ENCODE results near the gene SPATA32.
"Not testable (repeated sequence)": the region's sequence is repeated elsewhere in the genome, so short reads cannot be mapped to it uniquely, and the experiment has no call there.

SPATA32 gene, protein sequence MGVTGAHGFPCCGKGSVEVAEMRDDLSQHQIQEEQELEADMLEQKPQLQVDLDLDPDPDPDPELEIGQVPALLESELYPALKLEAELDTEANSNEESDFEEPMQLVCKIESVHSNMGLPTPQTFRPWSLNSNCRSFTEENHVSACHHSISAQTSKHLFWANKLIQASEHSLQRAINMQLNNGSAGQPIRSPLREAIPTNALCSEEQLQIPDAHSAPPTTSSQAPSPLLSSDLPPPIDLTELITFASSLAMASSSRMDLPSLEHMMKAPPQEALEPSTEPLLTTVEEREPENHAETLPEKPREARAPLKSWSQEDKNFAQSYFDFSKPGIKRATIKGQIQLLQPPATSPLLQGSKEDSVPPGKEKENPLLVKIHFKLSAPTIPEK

DNA sequence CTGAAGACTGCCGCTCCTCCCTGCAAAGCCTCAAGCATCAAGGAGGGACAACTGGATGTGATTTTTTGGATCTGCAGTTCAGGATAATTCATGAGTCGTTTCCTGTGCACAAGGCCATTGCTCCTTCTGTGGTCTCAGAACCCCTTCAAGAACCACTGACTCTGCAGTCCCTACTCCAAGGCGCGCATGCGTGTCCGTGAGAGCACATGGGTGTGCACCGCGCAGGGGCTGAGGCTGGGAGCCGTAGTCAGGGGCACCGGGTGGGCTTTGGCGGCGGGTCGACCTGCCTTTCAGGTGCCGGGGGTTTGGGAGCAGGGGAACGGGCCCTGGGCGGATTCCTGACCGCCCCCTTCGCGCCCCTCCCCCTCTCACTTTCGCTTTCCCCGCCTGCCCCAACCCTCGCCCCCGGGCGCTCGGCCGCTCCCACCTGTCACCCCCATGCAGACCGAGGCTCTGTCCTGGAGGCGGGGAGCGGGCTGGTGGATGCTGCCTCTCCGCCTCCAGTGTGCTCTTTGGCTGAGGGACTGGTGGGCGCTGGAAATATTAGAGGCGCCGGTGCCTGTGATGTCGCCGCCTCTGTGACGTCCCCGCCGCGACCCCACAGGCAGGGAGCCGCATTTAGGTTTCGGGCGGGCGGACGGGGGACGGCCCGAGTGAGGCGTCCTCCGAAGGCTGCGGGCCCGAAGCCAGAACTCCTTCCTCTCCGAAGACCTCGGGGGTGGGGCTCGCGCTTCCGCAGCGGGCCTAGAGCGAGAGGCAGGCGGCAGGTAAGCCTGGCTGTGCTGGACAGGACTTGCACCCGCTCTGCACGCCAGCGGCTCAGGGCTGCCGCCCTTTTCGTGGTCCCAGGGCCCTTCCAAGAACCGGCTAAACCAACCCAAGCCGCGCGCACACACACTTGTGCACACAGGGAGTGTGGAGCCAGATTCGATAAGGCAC is at the start of gene SPATA32:
TSS of gene SPATA32 (minus strand) at position 518 of the 939 bp plus-strand sequence. CDS start at position 440, 78 bp downstream.
- peak in 43 of 56 donors; percentile 3 to 79 (median 33) for DNase-seq

- DNase-seq, result no peak
Measured at GRCh38 chr17:45311401-45311759, 49.5 kb upstream of the SPATA32 start.

DNA sequence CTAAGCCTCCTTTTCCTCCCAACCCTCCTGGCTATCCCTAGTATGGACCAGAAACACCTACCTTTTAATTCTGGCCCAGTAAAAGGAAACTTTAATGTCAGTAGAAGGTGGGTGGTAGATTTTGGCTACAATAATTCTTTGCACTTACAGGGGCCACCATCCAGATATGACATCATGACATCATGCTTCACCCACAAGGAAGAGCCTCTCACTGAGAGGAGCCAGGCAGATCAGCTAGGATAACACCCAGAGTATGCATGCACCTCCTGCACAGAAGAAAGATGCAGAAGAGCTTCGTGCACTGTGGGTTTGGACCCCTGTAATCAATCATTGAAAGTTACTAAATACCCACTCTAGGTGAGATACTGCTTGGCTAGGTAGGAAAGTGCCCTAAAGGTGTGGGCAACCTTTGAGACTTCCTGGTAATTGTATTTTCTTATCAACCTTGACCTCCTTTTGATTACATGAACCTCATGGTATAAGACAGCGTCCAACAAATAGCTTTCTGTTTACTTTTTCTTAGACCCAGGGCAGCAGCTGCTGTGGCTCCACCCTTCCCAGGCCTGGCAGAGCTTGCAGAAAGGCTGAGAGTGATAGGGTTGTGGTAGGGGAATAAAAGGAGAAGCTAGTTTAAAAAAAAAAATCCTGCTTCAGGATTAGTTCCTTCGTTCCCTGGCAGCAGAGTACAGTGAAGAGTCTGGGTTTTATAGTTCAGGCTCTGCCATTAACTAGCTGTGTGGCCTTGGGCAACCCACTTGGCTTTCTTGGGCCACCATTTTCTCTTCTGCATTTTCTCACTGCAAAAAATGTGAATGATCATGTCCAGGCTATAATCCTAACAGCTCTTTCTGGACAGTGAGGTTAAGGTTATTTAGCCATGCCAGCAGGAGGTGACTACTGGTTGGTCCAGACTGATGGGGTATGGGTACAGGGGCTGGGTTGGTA is 48.8 kb upstream of the SPATA32 start:
- peak in 1 of 56 donors; percentile 20 for DNase-seq

DNA sequence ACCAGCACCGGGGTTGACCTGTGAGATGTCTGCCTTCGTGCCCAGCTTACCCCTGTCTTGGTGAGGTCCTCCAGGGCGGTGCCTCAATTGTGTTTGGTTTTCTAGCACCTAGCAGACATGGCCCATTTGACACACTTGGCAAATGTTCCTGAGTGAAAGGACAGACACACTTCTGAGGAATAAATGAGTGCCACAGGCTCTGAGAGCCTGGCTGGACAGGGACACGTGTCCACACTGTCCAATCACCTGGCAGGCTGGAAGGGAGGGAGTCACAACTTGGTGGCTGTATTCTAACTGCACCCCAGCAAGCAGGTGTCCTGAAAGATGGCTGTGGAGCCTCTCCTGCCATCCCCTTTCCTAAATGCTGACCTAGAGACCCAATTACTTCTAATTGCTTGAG is 47.5 kb upstream of the SPATA32 start:
- DNase-seq, result no peak

GRCh38 chr17:45308840-45309239 is 46.9 kb upstream of the SPATA32 start:
- DNase-seq, result no peak

DNA sequence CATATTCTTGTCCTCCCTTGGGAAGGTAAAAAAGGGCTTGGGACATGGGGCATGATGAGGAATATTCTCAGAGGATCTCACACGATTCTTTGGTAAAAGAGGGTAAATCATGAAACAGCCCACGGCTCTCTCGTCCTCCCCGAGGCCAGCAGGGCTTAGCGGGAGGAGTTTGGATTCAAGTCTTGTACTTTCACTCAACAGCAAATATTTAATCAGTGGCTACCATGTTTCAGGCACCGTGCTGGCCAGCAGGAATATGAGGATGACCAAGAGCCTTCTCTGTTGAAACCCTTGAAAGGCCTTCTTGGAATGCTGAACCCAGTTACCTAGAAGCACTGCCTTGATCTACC is 46.1 kb upstream of the SPATA32 start:
- no peak for DNase-seq

DNA sequence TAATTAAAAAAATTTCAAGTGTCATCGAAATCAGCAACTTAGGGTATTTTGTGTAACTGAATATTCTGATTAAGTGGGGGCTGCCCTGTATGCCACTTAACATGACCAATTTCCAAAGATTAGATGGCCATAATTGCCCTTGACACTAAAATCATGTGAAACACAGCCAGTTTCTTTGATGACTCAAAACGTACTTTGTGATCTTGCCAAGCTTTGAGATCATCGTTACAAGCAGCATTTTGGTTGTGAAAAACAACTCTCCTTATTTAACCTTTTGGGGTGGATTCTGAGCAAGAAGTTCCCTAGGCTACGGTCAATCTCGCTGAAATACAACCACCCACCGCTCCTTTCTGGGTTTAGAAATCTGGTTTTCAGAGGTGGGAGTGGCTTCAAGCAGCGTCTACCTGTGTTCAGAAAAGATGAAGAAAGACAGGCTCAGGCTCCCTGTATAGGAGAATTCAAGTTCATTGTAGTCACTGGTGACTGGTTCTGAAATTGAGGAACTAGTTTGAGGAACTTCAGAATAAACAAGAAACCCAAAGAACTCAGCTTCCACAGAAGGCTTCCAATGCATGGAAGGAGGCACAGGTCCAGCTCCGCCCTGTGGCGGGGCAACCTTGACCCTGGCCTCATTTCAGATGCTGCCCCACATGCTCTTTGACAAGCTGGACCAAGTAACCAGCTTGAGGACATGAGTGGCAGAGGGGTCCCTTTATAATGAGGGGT is 45.6 kb upstream of the SPATA32 start:
- DNase-seq, result peak in 1 of 56 donors; percentile 18

DNA sequence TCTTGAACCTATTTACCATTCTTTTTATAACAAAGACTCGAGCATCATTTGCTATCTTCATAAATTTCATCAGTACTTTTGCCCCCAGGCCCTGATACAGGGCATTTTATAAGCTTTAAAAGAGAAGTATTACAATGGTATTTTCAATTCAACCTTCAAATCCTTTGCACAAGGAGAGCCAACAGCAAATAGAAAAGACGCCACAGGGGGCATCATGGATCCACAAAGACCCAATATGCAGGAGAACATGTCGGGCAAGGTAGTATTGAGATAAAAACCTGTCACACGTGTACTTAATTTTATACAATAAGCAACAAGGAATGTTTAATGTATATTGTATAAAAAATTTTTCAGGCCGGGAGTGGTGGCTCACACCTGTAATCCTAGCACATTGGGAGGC is 44.7 kb upstream of the SPATA32 start:
- DNase-seq, result no peak

DNA sequence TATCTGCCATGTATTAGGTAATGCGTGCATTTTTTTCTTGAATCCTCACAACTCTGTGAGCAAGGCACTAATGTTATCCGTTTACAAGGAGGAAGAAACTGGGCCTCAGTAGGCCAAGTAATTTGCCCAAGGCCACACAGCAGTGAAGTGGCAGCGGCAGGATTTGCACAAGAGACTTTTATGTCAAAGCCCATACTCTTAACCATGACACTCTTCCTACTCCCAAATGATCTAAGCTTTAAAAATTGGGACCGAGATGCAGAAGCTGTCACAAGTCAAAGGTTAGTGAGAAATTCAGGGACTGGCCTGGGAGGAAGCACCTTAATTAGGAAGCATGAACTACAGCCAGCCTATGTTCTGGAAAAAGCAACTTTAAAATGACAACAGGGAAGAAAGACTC is 44.2 kb upstream of the SPATA32 start:
- no peak for DNase-seq

- DNase-seq, result no peak
Measured at GRCh38 chr17:45305530-45306087, 43.7 kb upstream of the SPATA32 start.

- DNase-seq, result no peak
Measured at GRCh38 chr17:45302649-45303173, 40.8 kb upstream of the SPATA32 start.

DNA sequence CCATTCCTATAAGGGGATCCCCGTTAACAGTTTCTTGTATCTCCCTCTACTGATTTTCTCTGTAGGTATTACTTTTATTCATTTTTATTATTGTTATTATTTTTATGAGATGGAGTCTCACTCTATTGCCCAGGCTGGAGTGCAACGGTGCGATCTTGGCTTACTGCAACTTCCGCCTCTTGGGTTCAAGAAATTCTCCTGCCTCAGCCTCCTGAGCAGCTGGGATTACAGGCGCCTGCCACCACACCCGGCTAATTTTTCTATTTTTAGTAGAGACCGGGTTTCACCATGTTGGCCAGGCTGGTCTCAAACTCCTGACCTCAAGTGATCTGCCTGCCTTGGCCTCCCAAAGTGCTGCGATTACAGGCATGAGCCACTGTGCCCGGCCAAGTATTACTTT is 40.3 kb upstream of the SPATA32 start:
- DNase-seq, result not testable (repeated sequence)

DNA sequence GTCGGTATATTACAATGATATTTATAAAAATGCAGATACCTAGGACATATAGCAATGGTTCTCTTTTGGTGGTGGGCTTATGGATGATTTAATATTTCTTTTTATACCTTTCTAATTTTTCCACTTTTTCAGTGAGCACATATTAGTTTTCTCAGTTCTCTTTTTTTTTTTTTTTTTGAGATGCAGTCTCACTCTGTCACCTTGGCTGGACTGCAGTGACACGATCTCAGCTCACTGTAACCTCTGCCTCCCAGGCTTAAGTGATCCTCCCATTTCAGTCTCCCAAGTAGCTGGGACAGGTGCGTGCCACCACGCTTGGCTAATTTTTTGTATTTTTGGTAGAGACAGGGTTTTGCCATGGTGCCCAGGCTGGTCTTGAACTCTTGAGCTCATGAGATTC is 39.8 kb upstream of the SPATA32 start:
- DNase-seq, result no peak

DNA sequence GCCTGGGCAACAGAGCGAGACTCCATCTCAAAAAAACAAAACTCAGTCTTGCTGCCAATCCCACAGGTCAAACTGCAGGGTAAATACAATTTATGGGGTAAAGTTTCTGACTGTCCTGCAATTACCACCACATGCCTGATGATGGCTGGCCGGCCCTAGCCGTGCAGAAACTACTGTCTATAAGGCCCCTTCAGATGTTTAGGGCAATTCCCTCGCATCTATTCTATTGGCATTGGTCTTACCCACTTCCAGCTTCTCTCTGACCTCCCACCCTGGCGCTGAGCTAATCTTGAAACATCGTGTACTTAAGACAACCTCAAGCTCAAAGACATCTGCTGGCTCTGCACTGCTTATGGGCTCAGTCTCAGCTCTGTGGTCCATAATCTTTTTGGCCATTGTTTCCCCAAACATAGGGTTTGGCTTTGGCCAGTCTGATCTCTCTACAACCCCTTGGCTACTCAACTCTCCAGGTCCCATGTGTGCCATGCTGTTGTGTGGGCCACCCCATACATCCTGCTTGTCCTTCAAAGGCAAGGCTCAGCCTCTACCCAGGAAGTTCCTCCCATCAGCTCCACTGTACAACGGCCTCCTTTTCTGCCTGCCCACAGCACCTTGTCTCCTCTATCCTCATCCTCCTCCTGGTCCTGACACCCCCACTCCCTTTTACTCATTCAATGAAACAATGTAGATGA is 38.3 kb upstream of the SPATA32 start:
- no peak for DNase-seq

- DNase-seq, result peak in 2 of 56 donors; percentile 15 to 28
Measured at GRCh38 chr17:45299361-45299760, 37.5 kb upstream of the SPATA32 start.

- no peak for DNase-seq
Measured at GRCh38 chr17:45298546-45299285, 36.8 kb upstream of the SPATA32 start.

GRCh38 chr17:45296833-45297124 is 34.9 kb upstream of the SPATA32 start:
- no peak for DNase-seq

DNA sequence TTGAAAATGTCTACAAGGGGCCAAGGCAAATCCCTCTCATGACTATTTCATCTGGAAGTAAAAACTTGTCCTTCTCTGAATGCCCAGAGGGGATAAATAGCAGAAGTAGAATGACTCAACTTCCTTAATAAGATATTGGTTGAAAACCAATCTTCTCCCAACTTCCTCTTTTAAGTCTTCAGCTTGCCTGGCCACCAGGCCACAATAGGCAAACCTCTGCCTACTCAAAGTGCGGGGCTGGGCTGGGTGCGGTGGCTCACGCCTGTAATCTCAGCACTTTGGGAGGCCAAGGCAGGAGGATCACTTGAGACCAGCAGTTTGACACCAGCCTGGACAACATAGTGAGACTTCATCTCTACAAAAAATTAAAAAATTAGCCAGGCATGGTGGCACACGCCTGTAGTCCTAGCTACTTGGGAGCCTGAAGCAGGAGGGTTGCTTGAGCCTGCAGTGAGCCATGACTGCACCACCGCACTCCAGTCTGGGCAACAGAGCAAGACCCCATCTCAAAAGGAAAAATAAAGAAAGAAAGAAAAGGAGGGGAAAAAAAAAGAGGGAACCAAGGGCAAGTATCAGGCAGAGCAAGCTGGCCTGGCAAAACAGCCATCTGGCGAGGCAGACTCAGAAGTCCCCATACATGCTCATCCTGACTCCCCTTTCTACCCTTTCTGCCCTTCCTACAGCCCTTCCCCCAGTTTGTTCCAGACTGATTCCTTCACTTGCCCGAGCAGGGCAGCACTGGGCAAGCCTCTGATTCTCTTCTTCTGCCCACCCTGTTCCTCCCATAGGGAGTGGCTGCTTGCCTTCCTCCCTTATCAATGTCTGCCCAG is 34.3 kb upstream of the SPATA32 start:
- DNase-seq, result no peak
